ENCODE measurements around the gene CDKN2A. TPM values are rescaled to one million over a fixed set of nuclear protein-coding genes. Genes with fewer than 3 reads are reported as not detected.

Gene CDKN2A
- 10 to 100 TPM; 10.1 to 54.7 (median 23.1) TPM for total RNA-seq

DNA sequence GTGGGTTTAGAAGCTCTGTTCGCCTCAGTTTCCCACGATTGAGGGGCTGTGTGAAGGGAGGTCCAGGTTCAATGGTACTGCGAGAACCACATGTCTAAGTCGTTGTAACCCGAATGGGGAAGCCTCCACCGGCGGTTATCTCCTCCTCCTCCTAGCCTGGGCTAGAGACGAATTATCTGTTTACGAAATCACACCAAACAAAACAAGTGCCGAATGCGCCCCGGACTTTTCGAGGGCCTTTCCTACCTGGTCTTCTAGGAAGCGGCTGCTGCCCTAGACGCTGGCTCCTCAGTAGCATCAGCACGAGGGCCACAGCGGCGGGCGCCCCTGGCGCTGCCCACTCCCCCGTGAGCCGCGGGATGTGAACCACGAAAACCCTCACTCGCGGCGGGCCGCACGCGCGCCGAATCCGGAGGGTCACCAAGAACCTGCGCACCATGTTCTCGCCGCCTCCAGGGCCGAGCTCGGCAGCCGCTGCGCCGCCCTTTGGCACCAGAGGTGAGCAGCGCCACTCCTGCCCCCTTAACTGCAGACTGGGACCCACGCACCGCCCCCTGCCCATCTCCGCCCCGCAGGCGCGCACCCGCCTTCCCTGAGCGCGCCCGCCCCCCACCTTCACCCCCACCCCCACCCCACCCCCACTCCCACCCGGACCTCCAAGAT is at the start of gene CDKN2A:
CDKN2A (minus strand) TSS at position 500 of the 663 bp plus-strand sequence.
- peaks cover 0 to 8% of the 10 kb centered on the region in 2 donors for H3K4me1 ChIP-seq (replicated peaks in 1 of 2)
- ATAC-seq (replicated peaks in 6 of 8): peak; percentile 12 to 74 (median 71)
- in situ Hi-C loops (cut with MboI; ENCODE audit: low pct_unique_long_range_greater_than_20kb in 2 of 9, low sequenced_read_pairs in 9 of 9, unreplicated experiment in 9 of 9): loop anchor here in 2 of 9 experiments (25.0 kb wide), 1 partner anchor 182 kb away; the partner anchor contains the start of gene MTAP (in 2 of the 2)
- peak within 1 kb of the TSS; percentile 40 to 72 (median 61) for H3K4me3 ChIP-seq
- 0 to 70% (median 0%) methylated on average over 1 to 8 of the region's 53 CpGs; no CpG with 5 or more reads in 6 of the 10 experiments for WGBS, 10 experiments
- peak within 1 kb of the TSS in 1 of 2 donors; percentile 13 for H3K27ac ChIP-seq

DNA sequence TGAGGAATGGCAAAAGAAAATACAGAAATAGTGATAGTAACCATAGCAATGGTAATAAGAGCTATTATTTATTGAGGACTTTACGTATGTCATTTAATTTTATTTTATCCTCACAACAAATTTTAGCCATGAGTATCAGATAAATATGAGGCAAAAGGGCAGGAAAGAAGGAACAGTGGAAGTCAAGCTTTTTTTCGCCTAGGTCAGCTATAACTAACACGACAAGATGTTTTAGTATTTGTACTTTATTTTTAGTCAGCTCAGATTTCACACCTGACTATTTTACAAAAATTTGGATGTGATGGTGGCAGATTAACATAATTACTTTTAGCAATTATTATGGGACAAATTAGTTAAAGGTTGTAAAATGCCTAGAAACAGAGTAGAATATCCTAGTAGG is 49.7 kb upstream of the CDKN2A start:
- Histone ChIP-seq H3K4me1 (replicated peaks in 1 of 2) (no peaks in the 10 kb centered on the region), H3K4me3 (no peak overlapping the region), H3K27ac (no peak overlapping the region)
- ATAC-seq (replicated peaks in 6 of 8): no peak
- in situ Hi-C loops (cut with MboI; ENCODE audit: low pct_unique_long_range_greater_than_20kb in 2 of 9, low sequenced_read_pairs in 9 of 9, unreplicated experiment in 9 of 9): loop anchor here in 1 of 9 experiments (25.0 kb wide), 1 partner anchor 193 kb away; no protein-coding TSS in a partner anchor
- WGBS, 10 experiments: 0 to 67% (median 57%) methylated on average over 1 to 3 of the region's 3 CpGs; no CpG with 5 or more reads in 1 of the 10 experiments

DNA sequence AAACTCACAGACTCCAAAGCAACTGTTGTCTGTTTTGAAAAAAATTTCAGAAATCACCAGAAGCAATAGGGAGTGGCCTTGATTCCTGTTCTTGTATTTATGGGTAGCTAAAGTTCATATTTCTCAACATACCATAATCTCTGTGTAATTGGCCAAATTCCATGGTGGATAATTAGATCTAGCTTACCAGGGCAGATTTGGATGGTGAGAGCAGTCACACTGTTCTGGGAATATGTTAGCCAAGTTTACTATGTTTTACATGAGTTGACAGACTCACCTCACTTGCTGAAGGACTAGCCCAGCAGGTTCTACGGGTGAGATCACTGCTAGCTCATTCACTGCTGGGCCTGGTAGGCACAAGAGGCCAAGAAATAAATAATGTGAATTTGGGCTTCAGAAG is 47.6 kb upstream of the CDKN2A start:
- ATAC-seq (replicated peaks in 6 of 8): peak in 2 of 8 experiments; percentile 9
- 0 to 100% (median 76%) methylated on average over 1 of the region's 1 CpG; no CpG with 5 or more reads in 2 of the 10 experiments for WGBS, 10 experiments

GRCh38 chr9:22041344-22041743 is 47.2 kb upstream of the CDKN2A start:
- Histone ChIP-seq H3K4me3 (no peak overlapping the region), H3K27ac (no peak overlapping the region), H3K4me1 (replicated peaks in 1 of 2) (no peaks in the 10 kb centered on the region)
- in situ Hi-C loops (cut with MboI; ENCODE audit: low pct_unique_long_range_greater_than_20kb in 2 of 9, low sequenced_read_pairs in 9 of 9, unreplicated experiment in 9 of 9): loop anchor here in 1 of 9 experiments (25.0 kb wide), 1 partner anchor 196 kb away; no protein-coding TSS in a partner anchor
- no peak for ATAC-seq (replicated peaks in 6 of 8)
- WGBS, 10 experiments: 69 to 100% (median 100%) methylated on average over 1 of the region's 1 CpG; no CpG with 5 or more reads in 2 of the 10 experiments

More for the DNA sequence above, 47.6 kb upstream of the CDKN2A start:
- H3K27ac ChIP-seq: no peak overlapping the region
- in situ Hi-C loops (cut with MboI; ENCODE audit: low pct_unique_long_range_greater_than_20kb in 2 of 9, low sequenced_read_pairs in 9 of 9, unreplicated experiment in 9 of 9): loop anchor here in 1 of 9 experiments (25.0 kb wide), 1 partner anchor 196 kb away; no protein-coding TSS in a partner anchor
- no peaks in the 10 kb centered on the region for H3K4me1 ChIP-seq (replicated peaks in 1 of 2)
- H3K4me3 ChIP-seq: no peak overlapping the region

DNA sequence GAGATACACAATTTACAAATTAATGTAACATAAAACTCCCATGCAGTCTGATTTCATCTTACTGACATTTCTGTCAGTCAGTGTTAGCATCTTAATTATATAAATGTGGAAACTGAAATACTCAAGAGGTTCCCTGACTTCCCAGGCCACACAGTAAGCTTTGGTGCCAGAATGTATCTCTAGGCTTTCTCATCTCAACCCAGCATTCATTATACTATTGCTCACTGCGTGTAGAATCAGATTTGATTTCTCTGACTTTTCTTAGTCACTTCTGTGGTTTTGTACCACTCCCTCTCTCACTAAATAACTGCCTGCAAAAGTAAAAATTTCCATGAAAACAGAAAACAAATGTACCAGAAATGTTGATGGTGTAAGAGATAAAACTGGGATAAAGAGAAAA is 46.6 kb upstream of the CDKN2A start:
- in situ Hi-C loops (cut with MboI; ENCODE audit: low pct_unique_long_range_greater_than_20kb in 2 of 9, low sequenced_read_pairs in 9 of 9, unreplicated experiment in 9 of 9): loop anchor here in 1 of 9 experiments (25.0 kb wide), 1 partner anchor 197 kb away; no protein-coding TSS in a partner anchor
- 0 to 100% (median 75%) methylated on average over 1 of the region's 1 CpG; no CpG with 5 or more reads in 3 of the 10 experiments for WGBS, 10 experiments
- ATAC-seq (replicated peaks in 6 of 8): peak in 2 of 8 experiments; percentile 93 to 96
- no peak overlapping the region for H3K27ac ChIP-seq
- no peak overlapping the region for H3K4me3 ChIP-seq
- H3K4me1 ChIP-seq (replicated peaks in 1 of 2): no peaks in the 10 kb centered on the region

DNA sequence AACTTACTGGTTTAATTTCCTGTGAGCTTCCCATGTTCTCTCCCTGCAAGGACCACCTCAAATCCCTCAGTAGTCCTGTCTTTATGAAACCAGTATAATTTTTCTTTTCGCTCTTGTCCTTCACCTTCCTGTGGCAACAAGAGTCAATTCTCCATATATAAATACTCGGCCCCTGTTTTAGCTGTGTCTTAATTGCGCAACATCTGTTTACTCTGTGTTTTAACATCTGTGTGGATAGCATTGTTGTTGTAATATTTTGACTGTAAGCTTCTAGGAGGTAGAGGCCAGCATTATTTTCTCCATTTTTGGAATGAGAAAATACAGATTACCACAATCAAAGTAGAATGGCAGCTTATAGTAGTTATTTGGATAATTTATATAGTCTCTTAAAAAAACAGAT is 45.1 kb upstream of the CDKN2A start:
- no peak for ATAC-seq (replicated peaks in 6 of 8)
- no peaks in the 10 kb centered on the region for H3K4me1 ChIP-seq (replicated peaks in 1 of 2)
- WGBS, 10 experiments: 57 to 100% (median 89%) methylated on average over 1 to 3 of the region's 3 CpGs; no CpG with 5 or more reads in 2 of the 10 experiments
- H3K4me3 ChIP-seq: no peak overlapping the region
- no peak overlapping the region for H3K27ac ChIP-seq
- in situ Hi-C loops (cut with MboI; ENCODE audit: low pct_unique_long_range_greater_than_20kb in 2 of 9, low sequenced_read_pairs in 9 of 9, unreplicated experiment in 9 of 9): loop anchor here in 1 of 9 experiments (25.0 kb wide), 1 partner anchor 198 kb away; no protein-coding TSS in a partner anchor

GRCh38 chr9:22037954-22038690 is 43.9 kb upstream of the CDKN2A start:
- no peak overlapping the region for H3K27ac ChIP-seq
- in situ Hi-C loops (cut with MboI; ENCODE audit: low pct_unique_long_range_greater_than_20kb in 2 of 9, low sequenced_read_pairs in 9 of 9, unreplicated experiment in 9 of 9): loop anchor here in 1 of 9 experiments (25.0 kb wide), 1 partner anchor 199 kb away; no protein-coding TSS in a partner anchor
- 0 to 83% (median 37%) methylated on average over 2 of the region's 2 CpGs for WGBS, 10 experiments
- no peak overlapping the region for H3K4me3 ChIP-seq
- ATAC-seq (replicated peaks in 6 of 8): peak in 1 of 8 experiments; percentile 11
- H3K4me1 ChIP-seq (replicated peaks in 1 of 2): no peaks in the 10 kb centered on the region

GRCh38 chr9:22036866-22037626 is 42.9 kb upstream of the CDKN2A start:
- in situ Hi-C loops (cut with MboI; ENCODE audit: low pct_unique_long_range_greater_than_20kb in 2 of 9, low sequenced_read_pairs in 9 of 9, unreplicated experiment in 9 of 9): loop anchor here in 1 of 9 experiments (25.0 kb wide), 1 partner anchor 200 kb away; no protein-coding TSS in a partner anchor
- 67 to 100% (median 92%) methylated on average over 2 to 4 of the region's 4 CpGs; no CpG with 5 or more reads in 2 of the 10 experiments for WGBS, 10 experiments
- ATAC-seq (replicated peaks in 6 of 8): no peak
- H3K4me3 ChIP-seq: no peak overlapping the region
- H3K27ac ChIP-seq: no peak overlapping the region
- H3K4me1 ChIP-seq (replicated peaks in 1 of 2): no peaks in the 10 kb centered on the region

DNA sequence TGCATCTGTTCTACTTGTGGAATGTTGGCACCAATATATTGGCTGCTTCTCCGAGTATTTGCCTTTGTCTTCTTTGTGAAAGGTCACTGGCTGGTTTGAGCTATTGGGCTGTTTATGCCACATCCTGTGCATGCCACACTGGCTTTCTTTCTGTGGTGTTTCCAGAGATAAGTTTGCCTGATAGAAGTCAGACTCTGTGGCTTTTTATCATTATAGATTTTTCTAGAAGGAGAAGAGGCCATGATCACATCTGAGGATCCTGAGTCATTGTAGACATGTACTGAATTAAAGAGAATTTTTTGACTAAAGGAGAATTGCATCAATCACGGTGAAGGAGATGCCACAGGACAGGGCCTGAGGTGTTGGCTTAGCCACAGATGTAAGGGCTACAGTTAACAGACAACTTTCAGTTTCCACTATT is 41.4 kb upstream of the CDKN2A start:
- no peak overlapping the region for H3K27ac ChIP-seq
- in situ Hi-C loops (cut with MboI; ENCODE audit: low pct_unique_long_range_greater_than_20kb in 2 of 9, low sequenced_read_pairs in 9 of 9, unreplicated experiment in 9 of 9): loop anchor here in 1 of 9 experiments (25.0 kb wide), 1 partner anchor 202 kb away; no protein-coding TSS in a partner anchor
- no peak overlapping the region for H3K4me3 ChIP-seq
- no peaks in the 10 kb centered on the region for H3K4me1 ChIP-seq (replicated peaks in 1 of 2)
- ATAC-seq (replicated peaks in 6 of 8): no peak
- 75 to 100% (median 86%) methylated on average over 1 to 2 of the region's 2 CpGs; no CpG with 5 or more reads in 1 of the 10 experiments for WGBS, 10 experiments

GRCh38 chr9:22033012-22033630 is 38.9 kb upstream of the CDKN2A start:
- ATAC-seq (replicated peaks in 6 of 8): no peak
- in situ Hi-C loops (cut with MboI; ENCODE audit: low pct_unique_long_range_greater_than_20kb in 2 of 9, low sequenced_read_pairs in 9 of 9, unreplicated experiment in 9 of 9): loop anchor here in 1 of 9 experiments (25.0 kb wide), 1 partner anchor 204 kb away; no protein-coding TSS in a partner anchor
- 17 to 100% (median 83%) methylated on average over 2 to 7 of the region's 8 CpGs; no CpG with 5 or more reads in 1 of the 10 experiments for WGBS, 10 experiments

DNA sequence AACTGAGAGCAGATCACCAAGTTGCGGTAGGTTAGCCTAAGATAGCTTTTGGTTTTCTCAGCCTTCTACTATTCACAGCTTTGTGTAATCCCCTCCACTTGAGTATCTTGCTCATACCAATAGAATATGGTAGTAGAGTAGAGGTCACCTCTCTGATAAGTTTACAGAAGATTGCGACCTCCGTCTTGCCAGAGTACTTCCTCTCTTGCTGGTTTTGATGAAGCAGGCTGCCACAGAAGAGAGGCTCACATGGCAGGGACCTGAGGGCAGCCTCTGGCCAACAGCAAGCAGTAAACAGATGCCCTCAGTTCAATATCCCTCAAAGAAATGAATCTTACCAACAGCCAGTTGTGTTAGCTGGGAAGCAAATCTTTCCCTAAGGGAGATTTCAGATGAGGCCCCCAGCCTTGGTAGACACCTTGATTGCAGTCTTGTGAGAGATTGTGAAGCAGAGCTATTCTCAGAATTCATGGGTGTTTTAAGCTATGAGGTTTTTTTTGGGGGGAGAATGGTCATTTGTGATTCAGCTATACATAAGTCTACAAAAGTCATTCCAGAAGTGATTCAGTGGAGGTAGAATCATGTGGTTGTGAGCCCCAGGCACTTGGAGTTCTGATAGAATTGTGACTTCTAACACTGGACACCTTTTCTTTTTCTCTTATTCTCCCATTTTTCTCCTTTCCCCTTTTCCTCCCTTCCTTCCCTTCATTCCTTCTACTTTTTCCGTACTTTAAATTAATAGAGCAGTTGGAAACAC is 37.6 kb upstream of the CDKN2A start:
- in situ Hi-C loops (cut with MboI; ENCODE audit: low pct_unique_long_range_greater_than_20kb in 2 of 9, low sequenced_read_pairs in 9 of 9, unreplicated experiment in 9 of 9): loop anchor here in 1 of 9 experiments (25.0 kb wide), 1 partner anchor 205 kb away; no protein-coding TSS in a partner anchor
- 72 to 97% (median 91%) methylated on average over 2 to 4 of the region's 4 CpGs for WGBS, 10 experiments
- no peak overlapping the region for H3K4me3 ChIP-seq
- ATAC-seq (replicated peaks in 6 of 8): no peak
- H3K4me1 ChIP-seq (replicated peaks in 1 of 2): peaks cover 0 to 3% of the 10 kb centered on the region in 2 donors
- H3K27ac ChIP-seq: no peak overlapping the region

More at GRCh38 chr9:22033012-22033630, 38.9 kb upstream of the CDKN2A start:
- Histone ChIP-seq H3K4me3 (no peak overlapping the region), H3K27ac (no peak overlapping the region), H3K4me1 (replicated peaks in 1 of 2) (peaks cover 0 to 3% of the 10 kb centered on the region in 2 donors)

Measured in motor neuron (in vitro differentiated cells).